ENCODE data around the gene CLIC3. TPM values are rescaled to one million over a fixed set of nuclear protein-coding genes. Genes with fewer than 3 reads are reported as not detected.
A peak's percentile ranks its signal among the peaks of the same experiment; 100 is the strongest.

The CLIC3 gene
- total RNA-seq, 2 donors from 2014 or later, result 4.3 to 38.2 TPM

GRCh38 chr9:136992819-136993369 lies 3.5 kb downstream of the CLIC3 start:
- no peak for ATAC-seq
- peak overlapping the region; percentile 81 for H3K4me3 Mint-ChIP-seq
- H3K9me3 Mint-ChIP-seq, result no peaks in the 10 kb centered on the region
- H3K4me1 Mint-ChIP-seq (ENCODE audit: low read depth in 2 of 2), result peaks cover 23 to 33% of the 10 kb centered on the region in 2 donors
- H3K27ac Mint-ChIP-seq, result peak overlapping the region; percentile 67 to 70
- DNase-seq (ENCODE audit: low spot score), result no peak
- H3K36me3 Mint-ChIP-seq, result no peaks in the 10 kb centered on the region
- H3K27me3 Mint-ChIP-seq, result peaks cover 0 to 2% of the 10 kb centered on the region in 2 donors

GRCh38 chr9:136991993-136992818 lies 4.2 kb downstream of the CLIC3 start, which contains the start of gene PAXX:
PAXX (plus strand) TSS chr9:136992422; CDS start chr9:136992444, 22 bp downstream.
- Mint-ChIP-seq H3K4me3 (peak within 1 kb of the TSS; percentile 81), H3K27me3 (peaks cover 0 to 2% of the 10 kb centered on the region in 2 donors), H3K27ac (peak within 1 kb of the TSS; percentile 80 to 88), H3K4me1 (ENCODE audit: low read depth in 2 of 2) (peaks cover 18 to 27% of the 10 kb centered on the region in 2 donors), H3K9me3 (no peaks in the 10 kb centered on the region), H3K36me3 (no peaks in the 10 kb centered on the region)
- peak; percentile 96 for DNase-seq (ENCODE audit: low spot score)
- ATAC-seq, result peak; percentile 91 to 94

- DNase-seq (ENCODE audit: low spot score) (no peak), ATAC-seq (no peak)
- Mint-ChIP-seq H3K36me3 (no peaks in the 10 kb centered on the region), H3K4me3 (peak overlapping the region; percentile 81), H3K4me1 (ENCODE audit: low read depth in 2 of 2) (peaks cover 18 to 24% of the 10 kb centered on the region in 2 donors), H3K9me3 (no peaks in the 10 kb centered on the region), H3K27me3 (peaks cover 0 to 2% of the 10 kb centered on the region in 2 donors), H3K27ac (peak overlapping the region; percentile 60 to 80)
These were observed 6.0 kb downstream of the CLIC3 start for GRCh38 chr9:136990242-136990911.

GRCh38 chr9:136988872-136989271 lies 7.5 kb downstream of the CLIC3 start:
- Mint-ChIP-seq H3K36me3 (no peaks in the 10 kb centered on the region), H3K4me1 (ENCODE audit: low read depth in 2 of 2) (peaks cover 19 to 25% of the 10 kb centered on the region in 2 donors), H3K27ac (no peak overlapping the region), H3K4me3 (no peak overlapping the region), H3K27me3 (peaks cover 5% of the 10 kb centered on the region in 2 donors), H3K9me3 (no peaks in the 10 kb centered on the region)
- no peak for DNase-seq (ENCODE audit: low spot score)
- ATAC-seq, result no peak

- no peaks in the 10 kb centered on the region for H3K36me3 Mint-ChIP-seq
- no peaks in the 10 kb centered on the region for H3K9me3 Mint-ChIP-seq
- peaks cover 10 to 13% of the 10 kb centered on the region in 2 donors for H3K4me1 Mint-ChIP-seq (ENCODE audit: low read depth in 2 of 2)
- no peak for ATAC-seq
- no peak overlapping the region for H3K4me3 Mint-ChIP-seq
- no peak for DNase-seq (ENCODE audit: low spot score)
- H3K27ac Mint-ChIP-seq, result no peak overlapping the region
- H3K27me3 Mint-ChIP-seq, result peaks cover 7 to 9% of the 10 kb centered on the region in 2 donors
These were observed 10.5 kb downstream of the CLIC3 start for GRCh38 chr9:136985853-136986252.

GRCh38 chr9:136985027-136985602 lies 11.3 kb downstream of the CLIC3 start:
- Mint-ChIP-seq H3K4me1 (ENCODE audit: low read depth in 2 of 2) (peaks cover 6% of the 10 kb centered on the region in 2 donors), H3K27me3 (peaks cover 7 to 9% of the 10 kb centered on the region in 2 donors), H3K27ac (no peak overlapping the region)

GRCh38 chr9:136984464-136985026 lies 11.8 kb downstream of the CLIC3 start:
- no peak for ATAC-seq
- H3K4me1 Mint-ChIP-seq (ENCODE audit: low read depth in 2 of 2), result peaks cover 4 to 6% of the 10 kb centered on the region in 2 donors
- H3K27ac Mint-ChIP-seq, result no peak overlapping the region
- H3K4me3 Mint-ChIP-seq, result no peak overlapping the region
- peaks cover 5 to 9% of the 10 kb centered on the region in 2 donors for H3K27me3 Mint-ChIP-seq
- no peak for DNase-seq (ENCODE audit: low spot score)
- H3K36me3 Mint-ChIP-seq, result no peaks in the 10 kb centered on the region
- H3K9me3 Mint-ChIP-seq, result no peaks in the 10 kb centered on the region

More at GRCh38 chr9:136985027-136985602, 11.3 kb downstream of the CLIC3 start:
- H3K36me3 Mint-ChIP-seq, result no peaks in the 10 kb centered on the region
- no peak for DNase-seq (ENCODE audit: low spot score)
- no peak overlapping the region for H3K4me3 Mint-ChIP-seq
- H3K9me3 Mint-ChIP-seq, result no peaks in the 10 kb centered on the region
- ATAC-seq, result no peak

GRCh38 chr9:136983656-136984314 lies 12.6 kb downstream of the CLIC3 start:
- DNase-seq (ENCODE audit: low spot score) (no peak), ATAC-seq (no peak)
- Mint-ChIP-seq H3K27ac (no peak overlapping the region), H3K4me3 (peak overlapping the region; percentile 2), H3K27me3 (peaks cover 5 to 9% of the 10 kb centered on the region in 2 donors), H3K36me3 (no peaks in the 10 kb centered on the region), H3K9me3 (no peaks in the 10 kb centered on the region), H3K4me1 (ENCODE audit: low read depth in 2 of 2) (peaks cover 4 to 6% of the 10 kb centered on the region in 2 donors)

- H3K4me3 Mint-ChIP-seq, result no peak overlapping the region
- ATAC-seq (no peak), DNase-seq (ENCODE audit: low spot score) (no peak)
- H3K36me3 Mint-ChIP-seq, result no peaks in the 10 kb centered on the region
- no peaks in the 10 kb centered on the region for H3K9me3 Mint-ChIP-seq
- H3K27ac Mint-ChIP-seq, result no peak overlapping the region
- peaks cover 4 to 6% of the 10 kb centered on the region in 2 donors for H3K4me1 Mint-ChIP-seq (ENCODE audit: low read depth in 2 of 2)
- peaks cover 5 to 9% of the 10 kb centered on the region in 2 donors for H3K27me3 Mint-ChIP-seq
These were observed 13.2 kb downstream of the CLIC3 start for GRCh38 chr9:136983167-136983566.

GRCh38 chr9:136982232-136983051 lies 13.9 kb downstream of the CLIC3 start, which contains the start of gene LCNL1:
LCNL1 (plus strand) TSS chr9:136982993; CDS start chr9:136983587, 594 bp downstream.
- Mint-ChIP-seq H3K36me3 (no peaks in the 10 kb centered on the region), H3K4me3 (peak within 1 kb of the TSS; percentile 2), H3K27me3 (peaks cover 5 to 9% of the 10 kb centered on the region in 2 donors), H3K27ac (no peak within 1 kb of the TSS), H3K9me3 (no peaks in the 10 kb centered on the region), H3K4me1 (ENCODE audit: low read depth in 2 of 2) (peaks cover 4 to 6% of the 10 kb centered on the region in 2 donors)
- ATAC-seq (no peak), DNase-seq (ENCODE audit: low spot score) (no peak)

- Mint-ChIP-seq H3K27me3 (peaks cover 5 to 9% of the 10 kb centered on the region in 2 donors), H3K9me3 (no peaks in the 10 kb centered on the region), H3K36me3 (no peaks in the 10 kb centered on the region)
These were observed 14.7 kb downstream of the CLIC3 start for GRCh38 chr9:136981588-136982231.

More at GRCh38 chr9:136981588-136982231, 14.7 kb downstream of the CLIC3 start:
- H3K4me3 Mint-ChIP-seq, result no peak overlapping the region
- no peak for DNase-seq (ENCODE audit: low spot score)
- peaks cover 4 to 6% of the 10 kb centered on the region in 2 donors for H3K4me1 Mint-ChIP-seq (ENCODE audit: low read depth in 2 of 2)
- H3K27ac Mint-ChIP-seq, result no peak overlapping the region
- no peak for ATAC-seq

All from natural killer cell treated with Interleukin-12 subunit alpha and Interleukin-12 subunit beta and Interleukin-15 and Interleukin-18, amount 100 ng/mL, for 72 hours (primary cell).